ENCODE data around the gene VSIG10L.

- no peak for TF ChIP-seq JUND (IDR thresholded peaks at IDR 0.05)
- no peak for TF ChIP-seq EZH2 (IDR thresholded peaks at IDR 0.05)
- TF ChIP-seq CTCF (IDR thresholded peaks at IDR 0.05 in 2 of 3, conservative IDR thresholded peaks at IDR 0.05 in 1 of 3; ENCODE audit: borderline replicate concordance in 1 of 3, insufficient read depth in 1 of 3, low read depth in 2 of 3, low read length in 2 of 3), result no peak
- TF ChIP-seq SIN3A (IDR thresholded peaks at IDR 0.05; ENCODE audit: low read depth), result no peak
- TF ChIP-seq POLR2A (IDR thresholded peaks at IDR 0.05; ENCODE audit: borderline replicate concordance, extremely low read depth, insufficient read depth, insufficient read length), result no peak
- TF ChIP-seq ATF3 (IDR thresholded peaks at IDR 0.05), result no peak
- no peak for TF ChIP-seq CBX3 (IDR thresholded peaks at IDR 0.05; ENCODE audit: low read depth)
- TF ChIP-seq SP1 (IDR thresholded peaks at IDR 0.05; ENCODE audit: low read depth), result no peak
- no peak for TF ChIP-seq POLR2AphosphoS5 (IDR thresholded peaks at IDR 0.05; ENCODE audit: low read depth, low read length)
These were observed 30.3 kb downstream of the VSIG10L start, which contains the start of gene IGLON5 for GRCh38 chr19:51311351-51312257.

All from HCT116 (cell line).